C4-2B (cell line): ENCODE results near the gene CCDC87.

ENCODE experiments used
- H3K27ac ChIP-seq: fragments of 450-650 bp; 2 replicates; pipeline ENCODE4 v1.5.1; 2017
- CTCF ChIP-seq: fragments of 450-650 bp; conservative IDR thresholded peaks from 2 replicates; pipeline ENCODE4 v1.5.1; 2017; ENCODE audit warnings: mild to moderate bottlenecking
- ZFX ChIP-seq: fragments of 450-650 bp; IDR thresholded peaks from 2 replicates; pipeline ENCODE4 v1.6.1; 2017

The CCDC87 gene

GRCh38 chr11:66561975-66562248 is 31.0 kb downstream of the CCDC87 start:
- TF ChIP-seq CTCF = no peak
- TF ChIP-seq ZFX = no peak
- H3K27ac ChIP-seq = no peak overlapping the region

DNA sequence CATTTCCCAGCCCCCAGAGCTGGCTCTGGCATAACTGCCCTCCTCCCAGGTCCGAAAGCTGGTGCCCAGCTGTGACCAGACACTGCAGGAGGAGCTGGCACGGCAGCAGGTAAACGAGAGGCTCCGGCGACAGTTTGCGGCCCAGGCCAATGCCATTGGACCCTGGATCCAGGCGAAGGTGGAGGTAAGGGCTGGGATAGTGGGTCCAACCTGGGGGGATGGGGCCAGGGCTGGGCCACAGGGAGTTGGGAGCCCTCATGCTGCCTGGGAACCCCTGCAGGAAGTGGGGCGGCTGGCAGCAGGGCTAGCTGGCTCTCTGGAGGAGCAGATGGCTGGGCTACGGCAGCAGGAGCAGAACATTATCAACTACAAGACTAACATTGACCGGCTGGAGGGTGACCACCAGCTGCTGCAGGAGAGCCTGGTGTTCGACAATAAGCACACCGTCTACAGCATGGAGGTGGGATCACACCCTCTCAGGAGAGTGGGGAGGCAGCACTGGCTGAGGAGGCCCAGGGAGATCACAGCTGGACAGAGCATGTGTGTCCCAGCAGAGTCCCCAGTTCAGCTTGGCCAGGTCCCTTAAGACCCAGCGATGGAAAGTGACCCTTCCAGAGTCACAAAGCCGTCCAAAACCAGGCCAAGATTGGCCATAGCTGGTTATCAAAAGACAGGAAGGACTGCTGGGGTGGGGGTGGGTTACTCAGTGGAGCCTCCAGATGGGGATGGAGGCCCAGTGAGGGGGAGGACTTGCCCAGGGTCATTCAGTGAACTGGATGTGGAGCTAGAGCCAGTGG is 31.5 kb downstream of the CCDC87 start:
- TF ChIP-seq CTCF (no peak), ZFX (no peak)
- H3K27ac ChIP-seq = no peak overlapping the region

DNA sequence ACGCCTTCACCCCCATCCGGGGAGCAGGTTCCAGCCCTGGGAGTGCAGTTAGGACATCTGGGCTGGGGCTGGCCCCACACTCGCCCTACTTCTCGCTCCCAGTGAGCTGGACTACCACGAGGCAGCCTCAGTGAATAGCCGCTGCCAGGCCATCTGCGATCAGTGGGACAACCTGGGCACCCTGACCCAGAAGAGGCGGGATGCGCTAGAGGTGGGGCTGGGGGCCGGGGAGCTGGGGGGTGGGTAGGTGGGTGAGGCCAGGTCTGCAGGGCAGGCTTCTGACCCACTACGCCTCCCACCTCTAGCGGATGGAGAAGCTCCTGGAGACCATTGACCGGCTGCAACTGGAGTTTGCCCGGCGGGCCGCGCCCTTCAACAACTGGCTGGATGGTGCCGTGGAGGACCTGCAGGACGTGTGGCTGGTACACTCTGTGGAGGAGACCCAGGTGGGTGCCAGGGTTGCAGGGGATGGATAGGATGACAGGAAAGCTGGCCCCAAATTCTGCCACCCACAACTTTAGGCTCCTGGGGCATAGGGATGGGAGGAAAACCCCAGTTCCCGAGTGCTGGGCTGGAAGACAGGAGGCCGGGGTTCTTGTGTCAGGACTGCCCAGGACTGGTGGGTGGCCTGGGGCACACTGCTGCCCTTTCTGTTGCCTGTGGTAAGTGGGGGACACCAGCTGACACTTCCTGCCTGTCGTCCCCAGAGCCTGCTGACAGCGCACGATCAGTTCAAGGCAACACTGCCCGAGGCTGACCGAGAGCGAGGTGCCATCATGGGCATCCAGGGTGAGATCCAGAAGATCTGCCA is 32.8 kb downstream of the CCDC87 start:
- no peak for TF ChIP-seq ZFX
- TF ChIP-seq CTCF = no peak
- no peak overlapping the region for H3K27ac ChIP-seq

DNA sequence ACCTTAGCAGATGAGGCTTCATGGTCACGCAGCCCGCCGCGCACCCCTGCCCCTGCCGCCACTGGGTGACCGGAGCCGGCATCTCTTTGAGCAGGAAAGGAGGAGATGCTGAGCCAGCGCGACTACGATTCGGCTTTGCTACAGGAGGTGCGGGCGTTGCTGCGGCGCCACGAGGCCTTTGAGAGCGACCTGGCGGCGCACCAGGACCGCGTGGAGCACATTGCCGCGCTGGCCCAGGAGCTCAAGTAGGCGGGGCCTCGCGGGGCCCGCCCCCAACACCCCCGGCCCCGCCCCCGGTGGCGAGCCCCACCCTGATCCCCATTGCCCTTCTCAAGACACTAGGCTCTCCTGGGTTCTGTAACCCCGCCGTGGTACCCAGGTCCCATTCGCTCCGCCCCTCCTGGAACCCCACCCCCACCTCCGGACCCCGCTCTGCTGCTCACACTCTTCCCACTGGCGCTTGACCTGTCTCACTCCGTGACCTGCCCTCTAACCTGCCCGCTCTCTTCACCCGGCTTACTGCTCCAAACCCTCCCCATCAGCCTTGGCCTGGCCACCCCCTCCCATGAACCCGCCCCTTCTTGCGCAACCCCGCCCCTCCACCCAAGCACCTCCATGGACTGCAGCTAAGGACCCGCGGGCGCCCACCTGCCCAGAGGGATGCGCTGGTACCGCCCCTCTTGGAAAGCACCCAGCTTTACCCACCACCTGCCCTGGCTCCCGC is 33.6 kb downstream of the CCDC87 start:
- no peak overlapping the region for H3K27ac ChIP-seq
- TF ChIP-seq ZFX (no peak), CTCF (no peak)

DNA sequence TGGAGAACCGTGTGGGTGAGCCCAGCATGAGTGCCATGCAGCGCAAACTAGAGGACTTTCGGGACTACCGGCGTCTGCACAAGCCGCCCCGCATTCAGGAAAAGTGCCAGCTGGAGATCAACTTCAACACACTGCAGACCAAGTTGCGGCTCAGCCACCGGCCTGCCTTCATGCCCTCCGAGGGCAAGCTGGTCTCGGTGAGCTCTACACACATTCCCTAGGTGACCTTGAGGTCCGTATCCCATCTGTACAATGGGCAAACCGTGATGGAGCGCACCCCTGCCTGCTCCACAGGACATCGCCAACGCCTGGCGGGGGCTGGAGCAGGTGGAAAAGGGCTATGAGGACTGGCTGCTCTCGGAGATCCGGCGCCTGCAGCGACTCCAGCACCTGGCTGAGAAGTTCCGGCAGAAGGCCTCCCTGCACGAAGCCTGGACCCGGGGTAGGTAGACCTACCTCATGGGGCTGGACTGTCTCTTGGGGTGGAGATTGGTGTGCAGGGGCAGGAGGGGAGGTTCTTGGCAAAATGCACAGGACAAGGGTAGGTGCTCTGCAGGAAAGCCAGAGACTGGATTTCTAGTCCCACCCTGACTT is 35.0 kb downstream of the CCDC87 start:
- TF ChIP-seq CTCF (no peak), ZFX (no peak)
- no peak overlapping the region for H3K27ac ChIP-seq

DNA sequence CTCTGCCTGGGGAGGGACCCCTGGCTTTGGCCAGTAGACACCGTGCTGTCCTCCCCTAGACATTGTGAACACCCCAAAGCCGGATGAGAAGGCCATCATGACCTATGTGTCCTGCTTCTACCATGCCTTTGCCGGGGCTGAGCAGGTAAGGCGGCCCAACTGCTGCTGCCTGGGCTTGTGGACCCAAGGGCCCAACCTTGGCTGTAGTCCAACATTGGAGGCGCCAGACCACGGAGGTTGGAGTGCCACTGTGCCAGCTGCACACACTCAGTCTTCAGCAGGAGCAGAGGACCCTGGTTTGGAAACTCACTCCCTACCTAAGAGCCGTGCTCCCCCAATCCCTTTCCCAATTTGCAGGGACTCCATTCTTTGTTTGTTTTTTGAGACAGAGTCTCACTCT is 36.8 kb downstream of the CCDC87 start:
- no peak overlapping the region for H3K27ac ChIP-seq
- no peak for TF ChIP-seq CTCF
- TF ChIP-seq ZFX = no peak
